ENCODE data around the gene SLC49A4. TPM values are rescaled to one million over a fixed set of nuclear protein-coding genes. Genes with fewer than 3 reads are reported as not detected.

SLC49A4 gene
- total and polyA plus RNA-seq, 2 of the 13 experiments (the other 11 are each of a cell fraction or from before 2014, with no cell fraction given) = 6.5 to 16.3 TPM

- no peak for TF ChIP-seq ZNF660 (CRISPR knock-in tag; IDR thresholded peaks at IDR 0.05; ENCODE audit: borderline replicate concordance, low read depth)
- no peak for TF ChIP-seq ZNF839 (CRISPR knock-in tag; IDR thresholded peaks at IDR 0.05; ENCODE audit: borderline replicate concordance)
- no peak for TF ChIP-seq HES4 (CRISPR knock-in tag; IDR thresholded peaks at IDR 0.05; ENCODE audit: borderline replicate concordance)
- no peak for TF ChIP-seq ZNF318 (CRISPR knock-in tag; IDR thresholded peaks at IDR 0.05)
- no peak for TF ChIP-seq ZHX1 (CRISPR knock-in tag; IDR thresholded peaks at IDR 0.05; ENCODE audit: low read depth)
- TF ChIP-seq HMG20B (CRISPR knock-in tag; conservative IDR thresholded peaks at IDR 0.05) = no peak
- no peak for TF ChIP-seq ZNF326 (CRISPR knock-in tag; IDR thresholded peaks at IDR 0.05; ENCODE audit: borderline replicate concordance)
- no peak for TF ChIP-seq MXD3 (CRISPR knock-in tag; IDR thresholded peaks at IDR 0.05)
- no peak for TF ChIP-seq TRIM22 (IDR thresholded peaks at IDR 0.05)
These were observed 4.5 kb downstream of the SLC49A4 start (continued) for GRCh38 chr3:122799322-122799721.

All from HepG2 (cell line).